ENCODE data around the gene MATCAP1. TPM values are rescaled to one million over a fixed set of nuclear protein-coding genes. Genes with fewer than 3 reads are reported as not detected.

MATCAP1 gene
- total and polyA plus RNA-seq, 2 of the 13 experiments (the other 11 are each of a cell fraction or from before 2014, with no cell fraction given) = 11.2 to 24.5 TPM

- H3K4me1 ChIP-seq (ENCODE audit: insufficient read depth, low read length) = peaks cover 47% of the 10 kb centered on the region
- peak; percentile 91 for TF ChIP-seq RFX5 (IDR thresholded peaks at IDR 0.05; ENCODE audit: low read depth, low read length)
- no peak for TF ChIP-seq FOXJ3 (CRISPR knock-in tag; IDR thresholded peaks at IDR 0.05; ENCODE audit: borderline replicate concordance)
- TF ChIP-seq ZNF687 (CRISPR knock-in tag; IDR thresholded peaks at IDR 0.05) = 0 out of 2 replicates have a peak, but pooled peaks have one; percentile 7
- TF ChIP-seq ZBTB38 (CRISPR knock-in tag; IDR thresholded peaks at IDR 0.05) = peak; percentile 80
- in situ Hi-C loops (cut with HindIII; ENCODE audit: extremely low pct_ligation_motif_present, low pct_unique_long_range_greater_than_20kb) = no loop called here
- no peak overlapping the region for H3K4me2 ChIP-seq (ENCODE audit: low read depth, low read length)
- H3K4me3 ChIP-seq (replicated peaks in 1 of 3; ENCODE audit: insufficient read depth in 1 of 3, low read depth in 2 of 3, low read length in 3 of 3) = no peak overlapping the region
- peaks cover 9 to 27% of the 10 kb centered on the region in 2 experiments for H3K27me3 ChIP-seq (ENCODE audit: control insufficient read depth in 1 of 2, insufficient read depth in 2 of 2, low read length in 2 of 2)
- H3K27ac ChIP-seq (ENCODE audit: extremely low read length, insufficient read depth, low read length) = no peak overlapping the region
- WGBS (ENCODE audit: low lambda C conversion rate) = 93% methylated on average over 43 of the region's 44 CpGs
- H3K9ac ChIP-seq (ENCODE audit: insufficient read depth, low read depth, low read length) = no peak overlapping the region
- intact Hi-C loops (cut with micrococcal nuclease; ENCODE audit: unreplicated experiment) = no loop called here
- H3K79me2 ChIP-seq (ENCODE audit: insufficient read depth, low read length) = no peaks in the 10 kb centered on the region
- BruUV-seq (replicated peaks) = no TSS peak
- DNase-seq (ENCODE audit: low spot score) = no peak
- no peak for FAIRE-seq
- no peaks in the 10 kb centered on the region for H4K20me1 ChIP-seq (ENCODE audit: insufficient read depth, low read length)
- ChIA-PET CTCF (ENCODE audit: low intra/inter-chr PET ratio, low total read pairs) (no interaction called here), POLR2A (interaction anchor here (5.7 kb wide), 1 partner anchor 7 kb away, joined by 54 read pairs; the partner anchor contains the start of gene NOL3)
- H2AFZ ChIP-seq (ENCODE audit: low read length) = no peak overlapping the region
- ATAC-seq = no peak
- no peaks in the 10 kb centered on the region for H3K36me3 ChIP-seq (replicated peaks in 1 of 2; ENCODE audit: control insufficient read depth in 1 of 2, insufficient read depth in 2 of 2, low read length in 2 of 2)
- no peaks in the 10 kb centered on the region for H3K9me3 ChIP-seq (ENCODE audit: low read length)
These were observed 21.1 kb downstream of the MATCAP1 start for GRCh38 chr16:67162506-67163163.

Data from HepG2 (cell line).